ENCODE measurements around the gene TMEM150B. TPM values are rescaled to one million over a fixed set of nuclear protein-coding genes. Genes with fewer than 3 reads are reported as not detected.

The TMEM150B gene
- total RNA-seq, 1 experiment from 2014 or later: not detected

DNA sequence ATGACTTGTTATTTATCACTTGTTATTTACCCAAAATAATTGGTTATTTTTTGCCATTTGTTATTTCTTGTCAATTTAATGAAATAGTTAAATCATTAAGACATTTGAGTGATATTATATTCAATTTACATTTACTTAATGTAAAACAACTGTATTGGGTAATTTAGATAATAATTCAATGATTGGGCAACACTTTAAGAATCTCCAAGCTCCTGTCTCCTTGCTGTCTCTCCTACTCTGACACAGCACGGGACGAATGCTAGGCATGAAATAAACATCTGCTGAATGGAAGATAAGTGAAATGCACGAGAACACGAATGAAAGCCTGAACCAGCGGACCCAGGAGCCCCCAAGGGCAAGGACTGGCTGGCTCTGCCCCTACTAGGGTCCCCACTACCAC is 60.6 kb downstream of the TMEM150B start:
- Mint-ChIP-seq H3K36me3 (ENCODE audit: insufficient read depth, unreplicated experiment) (peaks cover 17% of the 10 kb centered on the region), H3K27ac (ENCODE audit: unreplicated experiment) (no peak overlapping the region), H3K27me3 (ENCODE audit: unreplicated experiment) (no peaks in the 10 kb centered on the region), H3K4me1 (ENCODE audit: low read depth, unreplicated experiment) (no peaks in the 10 kb centered on the region), H3K9me3 (ENCODE audit: low read depth, unreplicated experiment) (peaks cover 7% of the 10 kb centered on the region), H3K4me3 (ENCODE audit: low read depth, unreplicated experiment) (no peak overlapping the region)
- intact Hi-C loops (cut with micrococcal nuclease; ENCODE audit: unreplicated experiment): no loop called here
- no TSS peak for BruUV-seq (replicated peaks)
- TF ChIP-seq, protein P1, sequence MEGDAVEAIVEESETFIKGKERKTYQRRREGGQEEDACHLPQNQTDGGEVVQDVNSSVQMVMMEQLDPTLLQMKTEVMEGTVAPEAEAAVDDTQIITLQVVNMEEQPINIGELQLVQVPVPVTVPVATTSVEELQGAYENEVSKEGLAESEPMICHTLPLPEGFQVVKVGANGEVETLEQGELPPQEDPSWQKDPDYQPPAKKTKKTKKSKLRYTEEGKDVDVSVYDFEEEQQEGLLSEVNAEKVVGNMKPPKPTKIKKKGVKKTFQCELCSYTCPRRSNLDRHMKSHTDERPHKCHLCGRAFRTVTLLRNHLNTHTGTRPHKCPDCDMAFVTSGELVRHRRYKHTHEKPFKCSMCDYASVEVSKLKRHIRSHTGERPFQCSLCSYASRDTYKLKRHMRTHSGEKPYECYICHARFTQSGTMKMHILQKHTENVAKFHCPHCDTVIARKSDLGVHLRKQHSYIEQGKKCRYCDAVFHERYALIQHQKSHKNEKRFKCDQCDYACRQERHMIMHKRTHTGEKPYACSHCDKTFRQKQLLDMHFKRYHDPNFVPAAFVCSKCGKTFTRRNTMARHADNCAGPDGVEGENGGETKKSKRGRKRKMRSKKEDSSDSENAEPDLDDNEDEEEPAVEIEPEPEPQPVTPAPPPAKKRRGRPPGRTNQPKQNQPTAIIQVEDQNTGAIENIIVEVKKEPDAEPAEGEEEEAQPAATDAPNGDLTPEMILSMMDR (IDR thresholded peaks at IDR 0.05; ENCODE audit: unreplicated experiment): no peak
- CTCF ChIA-PET: no interaction called here
- no peak for DNase-seq

Other genes starting within 250 kb of the TMEM150B start
- 97.3 and 147 TPM in 2 replicates for gene EPS8L1, start 249.5 kb downstream of the TMEM150B start, total RNA-seq (2022)
- gene PPP1R12C, start 207.7 kb downstream of the TMEM150B start, total RNA-seq (2022): 140 and 151 TPM in 2 replicates
- 48.8 and 53.7 TPM in 2 replicates for gene TNNT1, start 176.1 kb downstream of the TMEM150B start, total RNA-seq (2022)
- 1.3 and 2.5 TPM in 2 replicates for gene TNNI3, start 167.6 kb downstream of the TMEM150B start, total RNA-seq (2022)
- 10.3 and 13.1 TPM in 2 replicates for gene DNAAF3, start 158.7 kb downstream of the TMEM150B start, total RNA-seq (2022)
- gene SYT5, start 145.1 kb downstream of the TMEM150B start, total RNA-seq (2022): 0.54 and 0.71 TPM in 2 replicates
- 34.6 and 43.2 TPM in 2 replicates for gene PTPRH, start 115.8 kb downstream of the TMEM150B start, total RNA-seq (2022)
- 14.3 and 14.7 TPM in 2 replicates for gene TMEM86B, start 96.6 kb downstream of the TMEM150B start, total RNA-seq (2022)
- gene PPP6R1, start 66.3 kb downstream of the TMEM150B start, total RNA-seq (2022): 126 and 132 TPM in 2 replicates
- gene HSPBP1, start 45.2 kb downstream of the TMEM150B start, total RNA-seq (2022): 72.0 and 72.8 TPM in 2 replicates
- 3.4 and 3.8 TPM in 2 replicates for gene BRSK1, start 41.3 kb downstream of the TMEM150B start, total RNA-seq (2022)
- 16.1 and 23.5 TPM in 2 replicates for gene KMT5C, start 14.5 kb upstream of the TMEM150B start, total RNA-seq (2022)
- 1.4 and 3.4 TPM in 2 replicates for gene COX6B2, start 29.4 kb upstream of the TMEM150B start, total RNA-seq (2022)
- gene GARIN5B, start 37.9 kb upstream of the TMEM150B start, total RNA-seq (2022): not detected in 2 replicates
- gene IL11, start 45.1 kb upstream of the TMEM150B start, total RNA-seq (2022): 0.97 and 1.3 TPM in 2 replicates
- gene TMEM190, start 51.5 kb upstream of the TMEM150B start, total RNA-seq (2022): not detected in 2 replicates
- 38.8 and 49.4 TPM in 2 replicates for gene TMEM238, start 59.0 kb upstream of the TMEM150B start, total RNA-seq (2022)
- 1,462 and 1,520 TPM in 2 replicates for gene RPL28, start 60.6 kb upstream of the TMEM150B start, total RNA-seq (2022)
- 239 and 287 TPM in 2 replicates for gene UBE2S, start 82.4 kb upstream of the TMEM150B start, total RNA-seq (2022)
- gene SHISA7, start 118.0 kb upstream of the TMEM150B start, total RNA-seq (2022): not detected in 2 replicates
- gene ISOC2, start 136.3 kb upstream of the TMEM150B start, total RNA-seq (2022): 41.6 and 44.9 TPM in 2 replicates
- not detected in 2 replicates for gene C19orf85, start 139.4 kb upstream of the TMEM150B start, total RNA-seq (2022)
- 11.9 and 13.0 TPM in 2 replicates for gene ZNF628, start 151.3 kb upstream of the TMEM150B start, total RNA-seq (2022)
- 49.6 and 60.6 TPM in 2 replicates for gene NAT14, start 159.8 kb upstream of the TMEM150B start, total RNA-seq (2022)
- 0.26 and 0.69 TPM in 2 replicates for gene SSC5D, start 163.1 kb upstream of the TMEM150B start, total RNA-seq (2022)
- not detected in 2 replicates for gene SBK2, start 211.8 kb upstream of the TMEM150B start, total RNA-seq (2022)
- gene SBK3, start 220.2 kb upstream of the TMEM150B start, total RNA-seq (2022): 0.57 and 0.78 TPM in 2 replicates

All from Calu3 (cell line).